Activated CD4-positive, alpha-beta memory T cell treated with anti-CD3 and anti-CD28 coated beads, Interleukin-2, amount 10 ng/mL, durations not matched to agents 7 days and 5 days (primary cell): ENCODE results near the gene EEFSEC. TPM values are rescaled to one million over a fixed set of nuclear protein-coding genes. Genes with fewer than 3 reads are reported as not detected.

Source experiments
- CTCF ChIA-PET: fragments of 350-600 bp; sonication (Branson Sonifier 250); formaldehyde crosslinking; loops from one replicate; lab custom pipeline; 2021; ENCODE audit warnings: antibody characterized with exemption, inconsistent platforms; lab: Charles Lee
- POLR2A ChIA-PET: fragments of 350-600 bp; sonication (Branson Sonifier 250); formaldehyde crosslinking; loops from one replicate; lab custom pipeline; 2021; ENCODE audit warnings: antibody characterized with exemption; lab: Charles Lee
- DNase-seq: peaks from one replicate; pipeline ENCODE4 v3.0.0-alpha.2; 2020
- H3K27ac Mint-ChIP-seq: one replicate; pipeline ENCODE4 v1.8.0; 2021; ENCODE audit warnings: mild to moderate bottlenecking, mixed read lengths
- H3K27me3 Mint-ChIP-seq: one replicate; pipeline ENCODE4 v1.8.0; 2021; ENCODE audit warnings: mixed read lengths
- H3K36me3 Mint-ChIP-seq: one replicate; pipeline ENCODE4 v1.8.0; 2021; ENCODE audit warnings: low read depth, mixed read lengths
- H3K4me1 Mint-ChIP-seq: one replicate; pipeline ENCODE4 v1.8.0; 2021; ENCODE audit warnings: mixed read lengths
- H3K4me3 Mint-ChIP-seq: one replicate; pipeline ENCODE4 v1.8.0; 2021; ENCODE audit warnings: mild to moderate bottlenecking, mixed read lengths
- H3K9me3 Mint-ChIP-seq: one replicate; pipeline ENCODE4 v1.8.0; 2021; ENCODE audit warnings: mixed read lengths
- total RNA-seq, 2 experiments: library from RNA; stranded (reverse); gene quantifications; one replicate each; pipeline ENCODE4 v1.2.3, GENCODE V29; 2021

EEFSEC gene
- total RNA-seq, 2 experiments from 2014 or later: 14.5 to 15.0 TPM

DNA sequence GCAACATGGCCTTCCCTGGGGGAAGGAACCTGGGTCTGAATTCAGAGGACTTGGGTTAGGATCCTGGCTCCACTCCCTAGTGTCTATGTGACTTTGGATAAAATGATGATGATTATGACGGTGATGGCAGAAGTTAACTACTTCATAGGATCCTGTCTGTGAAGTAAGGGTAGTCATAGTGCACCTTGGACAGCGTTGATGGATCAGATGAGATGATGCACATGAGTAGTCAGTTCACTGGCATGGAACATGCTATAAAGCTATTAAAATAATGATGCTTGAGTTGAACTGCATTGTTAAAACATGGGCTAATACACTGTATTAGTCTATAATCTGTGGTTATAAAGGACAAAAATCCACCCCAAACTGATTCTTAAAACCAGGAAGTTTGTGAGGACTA, 62.0 kb downstream of the EEFSEC start:
- POLR2A ChIA-PET: no interaction called here

GRCh38 chr3:128215800-128216495, 62.7 kb downstream of the EEFSEC start:
- Mint-ChIP-seq H3K4me3 (no peak overlapping the region), H3K27me3 (no peaks in the 10 kb centered on the region), H3K4me1 (peaks cover 7% of the 10 kb centered on the region), H3K27ac (no peak overlapping the region), H3K36me3 (peaks cover 18% of the 10 kb centered on the region), H3K9me3 (peaks cover 8% of the 10 kb centered on the region)
- ChIA-PET CTCF (interaction anchor here (1.3 kb wide), 1 partner anchor 8 kb away, joined by 3 read pairs; no protein-coding TSS in a partner anchor), POLR2A (no interaction called here)
- DNase-seq: no peak

More for the DNA sequence above, 62.0 kb downstream of the EEFSEC start:
- Mint-ChIP-seq H3K27me3 (no peaks in the 10 kb centered on the region), H3K36me3 (peaks cover 11% of the 10 kb centered on the region), H3K9me3 (peaks cover 4% of the 10 kb centered on the region), H3K27ac (no peak overlapping the region), H3K4me1 (peaks cover 7% of the 10 kb centered on the region), H3K4me3 (no peak overlapping the region)
- DNase-seq: no peak
- CTCF ChIA-PET: interaction anchor here (1.3 kb wide), 1 partner anchor 9 kb away, joined by 3 read pairs; no protein-coding TSS in a partner anchor

DNA sequence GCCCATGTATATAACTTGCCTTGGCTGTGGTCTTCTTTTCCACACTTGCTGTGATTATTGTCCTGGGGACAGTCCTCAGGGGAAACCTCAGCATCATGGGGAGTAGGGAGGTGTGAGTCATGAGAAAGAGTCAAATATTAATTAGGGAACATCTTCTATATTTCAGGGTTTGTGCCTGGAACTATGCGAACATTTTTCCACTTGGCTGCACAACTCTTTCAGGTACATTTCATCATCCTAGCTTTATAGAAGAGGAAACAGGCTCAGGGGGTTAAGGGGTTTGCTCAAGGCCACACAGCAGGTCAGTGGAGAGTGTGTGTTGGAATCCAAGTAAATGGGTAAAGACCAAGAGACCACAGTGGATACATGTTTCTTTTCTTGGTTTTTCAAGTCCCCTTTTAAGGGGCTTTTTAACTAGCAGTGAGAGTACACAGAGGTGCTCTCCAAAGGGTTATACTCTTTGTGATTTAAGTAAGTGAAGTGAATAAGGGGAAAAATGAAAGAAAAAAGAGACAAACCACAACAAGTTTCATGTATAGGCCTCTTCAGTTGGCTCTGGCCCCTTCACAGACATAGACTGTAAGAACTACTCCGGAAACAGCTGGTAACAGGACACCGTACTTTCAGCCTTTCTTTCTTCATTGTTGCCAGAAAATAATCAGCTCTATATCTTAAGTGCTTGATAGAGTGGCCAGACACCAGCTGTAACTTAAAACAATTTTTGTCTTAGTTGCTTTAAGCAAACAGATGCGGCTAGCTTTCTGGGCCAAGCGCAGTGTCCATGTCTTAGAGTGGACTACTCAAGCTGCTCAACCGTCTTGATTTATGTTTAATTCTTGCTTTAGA, 64.6 kb downstream of the EEFSEC start:
- peaks cover 26% of the 10 kb centered on the region for H3K36me3 Mint-ChIP-seq
- H3K4me3 Mint-ChIP-seq: no peak overlapping the region
- H3K9me3 Mint-ChIP-seq: peaks cover 17% of the 10 kb centered on the region
- ChIA-PET CTCF (no interaction called here), POLR2A (no interaction called here)
- no peak for DNase-seq
- H3K27ac Mint-ChIP-seq: no peak overlapping the region
- H3K27me3 Mint-ChIP-seq: no peaks in the 10 kb centered on the region
- H3K4me1 Mint-ChIP-seq: peaks cover 7% of the 10 kb centered on the region

- H3K27ac Mint-ChIP-seq: no peak overlapping the region
- DNase-seq: no peak
- peaks cover 7% of the 10 kb centered on the region for H3K4me1 Mint-ChIP-seq
- H3K36me3 Mint-ChIP-seq: peaks cover 29% of the 10 kb centered on the region
- H3K9me3 Mint-ChIP-seq: peaks cover 21% of the 10 kb centered on the region
- ChIA-PET POLR2A (no interaction called here), CTCF (no interaction called here)
- H3K27me3 Mint-ChIP-seq: no peaks in the 10 kb centered on the region
- H3K4me3 Mint-ChIP-seq: no peak overlapping the region
Observed at GRCh38 chr3:128218548-128219257, 65.4 kb downstream of the EEFSEC start.

- peaks cover 27% of the 10 kb centered on the region for H3K9me3 Mint-ChIP-seq
- CTCF ChIA-PET: no interaction called here
- peaks cover 35% of the 10 kb centered on the region for H3K36me3 Mint-ChIP-seq
- peaks cover 7% of the 10 kb centered on the region for H3K4me1 Mint-ChIP-seq
- no peaks in the 10 kb centered on the region for H3K27me3 Mint-ChIP-seq
- H3K27ac Mint-ChIP-seq: no peak overlapping the region
- H3K4me3 Mint-ChIP-seq: no peak overlapping the region
- no peak for DNase-seq
- POLR2A ChIA-PET: no interaction called here
Observed at GRCh38 chr3:128221328-128221727, 68.0 kb downstream of the EEFSEC start.

DNA sequence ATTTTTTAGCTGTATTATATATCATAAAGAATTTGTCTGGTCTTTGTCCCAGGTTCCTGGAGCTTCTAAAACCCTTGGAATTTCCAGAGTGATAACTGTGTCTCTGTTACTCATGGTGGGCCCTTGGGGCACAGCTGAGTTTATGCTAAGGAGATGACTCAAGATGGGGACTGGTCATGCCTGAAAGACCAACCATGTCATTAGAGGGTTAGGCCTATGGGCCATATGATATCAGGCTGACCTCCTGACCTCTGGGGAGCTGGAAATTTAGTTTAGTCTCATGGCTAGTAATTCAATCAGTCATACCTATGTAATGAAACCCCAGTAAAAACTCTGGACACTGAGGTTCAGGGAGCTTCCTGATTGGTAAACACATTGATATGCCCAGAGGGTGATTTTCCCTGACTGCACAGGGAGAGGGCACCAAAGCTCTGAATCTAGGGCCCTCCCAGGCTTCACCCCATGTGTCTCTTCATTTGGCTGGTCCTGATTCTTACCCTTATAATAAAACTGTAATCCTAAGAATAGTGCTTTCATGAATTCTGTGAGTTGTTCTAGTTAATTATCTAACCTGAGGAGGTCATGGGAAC, 69.6 kb downstream of the EEFSEC start:
- Mint-ChIP-seq H3K27ac (no peak overlapping the region), H3K9me3 (peaks cover 27% of the 10 kb centered on the region), H3K4me3 (no peak overlapping the region), H3K27me3 (no peaks in the 10 kb centered on the region), H3K4me1 (peaks cover 3% of the 10 kb centered on the region), H3K36me3 (peaks cover 35% of the 10 kb centered on the region)
- DNase-seq: no peak
- ChIA-PET CTCF (interaction anchor here (0.6 kb wide), 1 partner anchor 9 kb away, joined by 3 read pairs; no protein-coding TSS in a partner anchor), POLR2A (no interaction called here)

DNA sequence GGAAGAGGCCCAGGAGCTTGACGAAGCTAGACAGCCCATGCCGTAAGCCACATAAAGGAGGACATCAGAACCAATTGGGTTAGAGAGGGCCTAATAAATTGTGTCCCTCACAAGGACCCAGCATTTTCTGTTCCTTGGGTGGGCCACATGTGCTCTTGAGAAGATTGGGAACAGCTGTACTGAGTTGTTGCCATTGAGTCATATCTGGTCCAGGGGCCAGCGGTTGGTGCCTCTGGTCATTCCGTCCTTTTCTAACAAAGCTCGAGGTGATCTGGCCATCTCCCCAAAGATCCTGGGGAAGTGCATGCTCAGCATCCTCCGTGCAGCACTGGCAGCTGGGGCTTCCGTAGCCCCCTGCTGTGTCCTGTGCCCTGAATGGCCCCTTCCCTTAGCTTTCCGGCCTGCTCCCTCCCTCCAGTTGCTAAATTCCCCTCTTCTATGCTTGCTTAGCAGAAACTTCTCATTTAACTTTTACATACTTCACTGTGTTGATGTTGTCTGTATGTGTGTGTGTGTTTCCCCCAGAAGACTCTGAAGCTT, 73.0 kb downstream of the EEFSEC start:
- CTCF ChIA-PET: interaction anchor here (1.0 to 1.2 kb wide), 2 partner anchors 8 to 96 kb away, joined by 3 read pairs; no protein-coding TSS in a partner anchor
- H3K36me3 Mint-ChIP-seq: peaks cover 14% of the 10 kb centered on the region

GRCh38 chr3:128226795-128227395, 73.6 kb downstream of the EEFSEC start:
- H3K27ac Mint-ChIP-seq: no peak overlapping the region
- ChIA-PET POLR2A (no interaction called here), CTCF (no interaction called here)
- H3K4me1 Mint-ChIP-seq: no peaks in the 10 kb centered on the region
- no peaks in the 10 kb centered on the region for H3K27me3 Mint-ChIP-seq
- H3K9me3 Mint-ChIP-seq: peaks cover 15% of the 10 kb centered on the region
- H3K4me3 Mint-ChIP-seq: no peak overlapping the region
- H3K36me3 Mint-ChIP-seq: peaks cover 14% of the 10 kb centered on the region
- DNase-seq: peak; percentile 27

More for the DNA sequence above, 73.0 kb downstream of the EEFSEC start:
- Mint-ChIP-seq H3K4me1 (no peaks in the 10 kb centered on the region), H3K27ac (no peak overlapping the region), H3K27me3 (no peaks in the 10 kb centered on the region), H3K4me3 (no peak overlapping the region), H3K9me3 (peaks cover 16% of the 10 kb centered on the region)
- DNase-seq: no peak
- POLR2A ChIA-PET: interaction anchor here (1.4 kb wide), 1 partner anchor 27 kb away, joined by 3 read pairs; no protein-coding TSS in a partner anchor

GRCh38 chr3:128227507-128227906, 74.2 kb downstream of the EEFSEC start:
- peaks cover 14% of the 10 kb centered on the region for H3K9me3 Mint-ChIP-seq
- no peak overlapping the region for H3K27ac Mint-ChIP-seq
- no peaks in the 10 kb centered on the region for H3K4me1 Mint-ChIP-seq
- H3K4me3 Mint-ChIP-seq: no peak overlapping the region
- CTCF ChIA-PET: no interaction called here
- peaks cover 12% of the 10 kb centered on the region for H3K36me3 Mint-ChIP-seq
- no peak for DNase-seq
- POLR2A ChIA-PET: no interaction called here
- no peaks in the 10 kb centered on the region for H3K27me3 Mint-ChIP-seq

- no peak for DNase-seq
- H3K9me3 Mint-ChIP-seq: peaks cover 6% of the 10 kb centered on the region
- no peaks in the 10 kb centered on the region for H3K4me1 Mint-ChIP-seq
- H3K27ac Mint-ChIP-seq: no peak overlapping the region
- ChIA-PET POLR2A (no interaction called here), CTCF (no interaction called here)
- peaks cover 6% of the 10 kb centered on the region for H3K36me3 Mint-ChIP-seq
- no peaks in the 10 kb centered on the region for H3K27me3 Mint-ChIP-seq
- no peak overlapping the region for H3K4me3 Mint-ChIP-seq
Observed at GRCh38 chr3:128228366-128228910, 75.2 kb downstream of the EEFSEC start.

DNA sequence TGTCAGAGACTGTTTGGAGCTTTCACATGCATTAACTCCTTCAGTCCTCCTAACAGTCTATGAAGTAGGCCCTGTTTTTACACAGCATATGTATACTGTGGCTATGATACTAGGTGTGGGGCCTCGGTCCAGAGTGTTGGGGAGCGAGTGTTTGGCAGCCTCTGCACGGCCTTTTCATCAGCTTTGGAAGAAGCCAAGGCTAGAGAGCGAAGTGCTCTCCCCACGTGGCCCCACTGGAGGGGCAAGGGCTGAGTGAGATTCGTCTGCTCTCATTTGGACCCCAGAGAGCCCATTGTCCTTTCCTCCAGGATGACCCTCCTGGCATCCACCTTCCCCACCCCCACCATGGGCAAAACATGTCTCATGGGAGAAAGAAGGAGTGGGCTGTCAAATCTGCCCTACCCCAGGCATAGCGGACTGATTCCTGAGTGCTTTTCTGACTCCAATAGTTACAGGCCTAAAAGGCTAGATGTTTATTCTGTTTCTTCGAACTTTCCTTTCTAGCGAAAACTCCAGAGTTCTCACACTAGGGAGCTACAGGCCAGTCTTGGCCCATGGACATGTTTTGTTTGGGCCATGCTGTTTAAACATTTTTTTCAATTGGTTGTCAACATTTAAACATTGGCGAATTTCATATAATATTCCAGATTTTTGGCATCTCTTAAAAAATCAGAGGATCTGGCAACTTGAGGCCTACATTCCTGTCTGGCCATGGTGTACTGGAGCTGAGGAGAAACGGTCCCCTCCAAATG, 76.0 kb downstream of the EEFSEC start:
- CTCF ChIA-PET: no interaction called here
- Mint-ChIP-seq H3K36me3 (peaks cover under 1% of the 10 kb centered on the region), H3K4me3 (no peak overlapping the region), H3K4me1 (no peaks in the 10 kb centered on the region), H3K27me3 (no peaks in the 10 kb centered on the region), H3K9me3 (peaks cover under 1% of the 10 kb centered on the region), H3K27ac (no peak overlapping the region)
- POLR2A ChIA-PET: no interaction called here
- no peak for DNase-seq
